HTR-8/SVneo (cell line): ENCODE measurements around the gene ALX3.

Experiments
- DNase-seq: peaks from one replicate; pipeline ENCODE4 v3.0.0; 2011; ENCODE audit warnings: low spot score, mixed read lengths; ENCODE audit not compliant: insufficient read length
- FAIRE-seq: peaks from 2 replicates; lab custom pipeline; 2011; peaks lifted over from hg19 to GRCh38; lab: Jason Lieb, UNC

The ALX3 gene

DNA sequence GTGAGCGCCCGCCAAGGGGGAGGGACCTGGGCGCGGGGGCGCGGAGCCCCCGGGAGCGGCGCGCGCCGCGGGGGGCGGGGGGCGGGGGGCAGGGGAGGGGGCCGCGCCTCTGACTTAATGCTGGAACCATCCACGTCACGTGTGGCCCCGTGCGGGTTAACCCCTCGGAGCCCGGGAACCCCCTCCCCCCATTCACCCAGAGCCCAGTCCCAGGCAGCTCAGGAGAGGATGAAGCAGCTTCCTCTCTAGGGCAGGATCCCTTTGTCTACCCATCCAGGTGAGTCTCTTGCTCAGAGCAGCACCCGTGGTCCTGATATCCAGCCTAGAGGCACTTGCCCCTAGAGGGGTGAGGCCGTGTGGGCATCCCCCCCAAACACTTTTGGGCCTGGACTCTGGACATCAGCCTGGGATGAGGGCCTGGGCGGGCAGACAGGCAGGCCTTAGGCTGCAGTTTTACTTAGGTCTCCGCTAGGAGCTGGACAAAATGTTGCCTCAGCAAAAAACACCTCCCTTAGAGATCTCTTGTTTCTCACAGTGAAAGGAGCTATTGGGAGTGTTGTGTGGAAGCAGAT lies at the start of gene ALX3:
TSS of gene ALX3 (minus strand) at position 2 of the 572 bp plus-strand sequence. CDS start 60 bp downstream, outside the sequence.
- FAIRE-seq: no peak
- no peak for DNase-seq

DNA sequence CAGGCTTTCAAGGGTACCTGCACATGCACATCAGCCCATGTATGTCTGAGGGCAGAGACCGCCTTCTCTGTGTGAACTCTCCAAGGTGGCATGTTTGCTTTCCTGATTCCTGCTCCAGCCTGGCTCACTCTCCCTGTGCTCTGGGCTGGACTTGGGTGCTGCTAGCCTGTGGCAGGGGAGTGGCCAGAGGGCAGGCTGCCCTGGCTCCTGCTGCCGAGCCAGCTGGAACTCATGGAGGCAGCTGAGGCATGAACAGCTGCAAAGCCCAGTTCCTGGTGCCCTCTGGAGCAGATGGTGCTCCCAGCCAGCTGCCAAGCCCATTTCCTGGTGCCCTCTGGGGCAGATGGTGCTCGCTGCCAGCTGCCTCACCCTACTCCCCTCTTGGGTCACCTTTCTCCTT lies 49.4 kb upstream of the ALX3 start:
- DNase-seq: no peak
- FAIRE-seq: no peak

DNA sequence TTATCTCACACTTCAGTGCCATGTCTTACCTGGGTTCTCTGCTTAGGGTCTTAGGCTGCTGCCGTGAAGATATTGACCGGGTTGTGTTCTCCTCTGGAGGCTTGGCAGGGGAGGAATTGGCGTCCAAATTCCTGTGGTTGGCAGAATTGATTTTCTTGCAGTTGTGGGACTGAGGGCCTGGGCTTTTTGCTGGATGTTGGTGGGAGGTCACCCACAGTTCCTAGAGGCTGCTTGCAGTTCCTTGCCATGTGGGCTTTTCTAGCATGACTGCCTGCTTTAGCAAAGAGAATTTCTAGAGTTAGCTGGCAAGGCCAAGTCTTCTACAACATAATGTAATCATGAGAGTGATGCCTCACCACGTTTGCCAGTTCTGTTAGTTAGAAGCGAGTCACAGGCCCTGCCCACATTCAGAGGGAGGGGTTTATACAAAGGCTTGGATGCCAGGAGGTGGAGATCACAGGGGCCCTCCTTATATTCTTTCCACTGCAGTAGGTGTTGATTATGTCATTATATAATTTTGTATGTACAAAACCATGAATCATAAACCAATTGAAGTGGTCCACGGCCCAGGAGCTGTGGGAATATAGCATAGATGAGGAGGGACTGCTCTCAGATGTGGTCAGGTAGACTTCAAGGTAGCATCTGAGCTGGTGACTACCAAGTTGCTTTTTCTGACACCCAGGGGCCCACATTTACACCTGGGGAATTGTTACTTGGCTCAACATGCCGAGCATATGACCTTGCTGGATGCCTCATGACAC lies 48.3 kb upstream of the ALX3 start:
- FAIRE-seq (no peak), DNase-seq (no peak)

DNA sequence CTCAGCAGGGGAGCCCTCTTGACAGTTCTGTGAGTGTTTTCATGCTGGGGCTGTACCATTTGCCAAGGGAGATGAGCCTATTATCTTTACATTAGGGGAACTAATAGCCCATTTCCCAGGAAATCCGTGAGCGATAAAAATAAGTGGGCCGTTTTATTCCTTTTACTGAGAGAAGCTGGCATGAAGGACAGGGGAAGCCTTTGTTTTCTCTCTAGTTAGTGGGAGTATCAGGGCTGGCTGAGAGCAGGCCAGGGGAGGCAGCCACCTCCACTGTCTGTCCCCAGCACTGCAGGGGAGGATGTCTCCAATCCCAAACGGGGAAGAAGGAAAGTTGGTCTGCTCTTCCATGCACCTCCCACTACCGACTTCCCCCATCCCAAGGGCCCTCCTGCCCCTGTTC lies 44.3 kb upstream of the ALX3 start:
- DNase-seq: no peak
- no peak for FAIRE-seq

DNA sequence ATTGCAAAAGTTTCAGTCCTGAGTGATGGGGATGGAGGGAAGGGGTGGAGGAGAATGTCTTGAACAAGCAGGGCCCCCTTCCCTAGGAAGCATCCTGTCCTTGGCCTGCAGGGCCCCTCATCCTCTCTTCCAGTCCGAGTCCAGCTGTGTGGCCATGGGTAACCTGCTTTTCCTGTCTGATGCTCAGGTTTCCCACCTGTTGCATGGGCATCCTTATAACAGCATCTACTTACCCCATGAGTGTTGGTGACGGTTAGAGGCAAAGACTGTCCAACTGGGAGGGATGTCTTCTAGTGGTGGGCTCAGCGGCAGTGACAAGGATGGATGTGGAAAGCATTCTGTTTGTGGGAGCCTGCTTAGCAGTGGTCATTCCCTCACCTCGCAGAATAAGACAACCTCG lies 43.7 kb upstream of the ALX3 start:
- no peak for FAIRE-seq

DNA sequence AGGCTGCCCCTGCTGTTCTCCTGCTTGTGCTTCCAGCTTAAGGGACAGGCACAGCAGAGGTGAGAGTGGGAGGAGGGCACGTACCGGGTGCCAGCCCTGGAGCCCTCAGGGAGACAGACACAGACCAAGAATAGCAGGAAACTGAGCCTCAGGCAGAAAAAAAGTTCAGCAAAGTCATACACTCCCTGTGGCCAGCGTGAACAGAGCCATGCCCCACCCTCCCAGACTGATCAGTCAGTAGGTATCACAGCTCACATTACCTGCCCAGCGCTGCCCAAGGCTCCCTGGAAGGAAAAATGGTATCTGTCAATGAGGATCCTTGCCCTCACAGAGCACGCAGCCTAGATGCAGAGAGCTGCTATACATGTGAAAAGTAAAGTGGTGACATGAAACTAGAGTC lies 43.1 kb upstream of the ALX3 start:
- DNase-seq (no peak), FAIRE-seq (no peak)

More for the DNA sequence above, 43.7 kb upstream of the ALX3 start:
- no peak for DNase-seq

GRCh38 chr1:110112656-110113055 lies 42.2 kb upstream of the ALX3 start:
- FAIRE-seq (no peak), DNase-seq (no peak)

DNA sequence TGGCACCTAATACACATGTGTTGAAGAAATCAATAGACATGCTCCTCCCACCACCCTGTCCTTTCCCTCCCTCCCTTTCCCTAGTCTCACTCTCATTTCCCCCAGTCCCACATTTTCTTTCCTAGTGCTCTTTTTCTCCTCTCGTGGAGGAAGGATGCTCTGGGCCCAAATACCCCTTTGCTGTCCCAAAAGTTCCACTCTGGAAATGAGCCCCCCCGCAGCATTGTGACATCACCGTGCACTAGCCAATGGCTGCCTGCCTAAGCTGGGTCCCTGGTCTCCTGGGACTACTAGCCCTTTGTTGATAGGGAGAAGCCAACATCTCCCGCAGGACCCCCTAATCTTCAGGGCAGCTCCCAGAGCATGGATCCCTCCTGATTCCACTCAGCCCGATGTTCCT lies 41.7 kb upstream of the ALX3 start, which contains the start of gene UBL4B:
TSS of gene UBL4B (plus strand) at position 301 of the 400 bp plus-strand sequence. CDS start at position 393, 92 bp downstream.
- no peak for DNase-seq
- FAIRE-seq: no peak

- FAIRE-seq: no peak
Measured at GRCh38 chr1:110111081-110111480, 40.6 kb upstream of the ALX3 start.

GRCh38 chr1:110107867-110108469 lies 37.5 kb upstream of the ALX3 start:
- DNase-seq: no peak
- FAIRE-seq: no peak

More at GRCh38 chr1:110111081-110111480, 40.6 kb upstream of the ALX3 start:
- DNase-seq: no peak

DNA sequence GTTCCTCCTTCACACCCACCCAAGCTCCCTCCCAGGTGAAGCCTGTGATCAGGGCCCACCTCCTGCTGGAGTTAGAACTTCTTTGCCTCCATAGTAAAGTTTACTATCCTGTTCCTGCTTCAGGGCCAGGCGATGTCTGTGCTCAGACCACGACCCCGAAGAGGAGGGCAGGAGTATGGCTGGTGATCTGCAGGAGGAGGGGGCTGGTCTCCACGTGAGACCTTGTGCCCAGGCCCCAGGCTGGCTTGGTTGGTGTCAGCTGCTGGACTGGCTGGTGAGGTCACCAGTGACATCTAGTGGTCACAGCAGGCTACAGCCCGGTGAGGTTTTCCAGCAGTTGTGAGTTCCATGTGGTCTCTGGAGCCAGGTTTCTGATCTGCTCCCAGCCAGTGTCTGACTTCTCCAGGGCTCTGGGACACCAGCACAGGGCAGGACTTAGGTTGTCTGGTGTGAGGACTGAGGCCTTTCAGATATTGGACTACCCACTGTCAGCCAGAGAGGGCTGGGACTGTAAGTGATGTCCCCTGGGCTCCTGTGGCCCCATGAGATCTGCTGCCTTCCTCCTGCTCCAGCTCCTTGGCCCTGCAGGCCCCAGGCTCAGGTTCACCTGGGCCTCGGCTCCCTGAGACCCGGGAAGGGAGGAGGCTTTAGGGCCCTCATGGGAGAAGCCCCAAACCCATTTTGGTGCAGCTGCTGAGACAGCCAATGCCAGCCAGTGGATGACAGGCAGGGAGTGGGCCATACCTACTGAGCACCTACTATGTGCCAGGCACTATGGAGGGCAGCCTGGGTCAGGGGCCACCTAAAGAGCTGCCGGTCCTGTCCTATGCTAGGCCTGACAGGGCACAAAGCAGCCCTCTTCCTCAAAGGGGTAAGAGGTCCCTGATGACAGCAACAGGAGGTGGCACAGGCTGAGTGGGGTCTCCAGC lies 35.8 kb upstream of the ALX3 start:
- DNase-seq (peak; percentile 62), FAIRE-seq (peak; percentile 54)

DNA sequence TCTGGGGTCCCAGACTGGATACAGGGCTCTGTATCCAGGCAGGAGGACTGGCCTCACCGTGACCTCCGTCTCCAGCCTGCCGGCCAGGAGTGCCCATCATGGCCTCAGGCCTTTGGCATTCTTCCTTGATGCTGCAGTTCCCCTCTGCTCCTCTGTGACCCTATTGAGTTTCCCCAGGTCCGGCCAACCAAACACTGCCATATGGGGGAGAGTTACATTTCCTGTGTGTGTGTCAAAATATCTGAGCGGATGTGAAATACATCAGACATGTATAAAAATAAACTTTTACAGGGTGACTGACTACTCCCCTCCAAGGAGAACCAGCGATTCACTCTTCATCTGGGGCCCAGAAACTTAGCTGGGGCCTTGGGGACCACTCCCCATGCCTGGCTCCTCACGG lies 31.6 kb upstream of the ALX3 start:
- no peak for FAIRE-seq
- peak; percentile 28 for DNase-seq

GRCh38 chr1:110100335-110100734 lies 29.9 kb upstream of the ALX3 start:
- DNase-seq: no peak
- no peak for FAIRE-seq

DNA sequence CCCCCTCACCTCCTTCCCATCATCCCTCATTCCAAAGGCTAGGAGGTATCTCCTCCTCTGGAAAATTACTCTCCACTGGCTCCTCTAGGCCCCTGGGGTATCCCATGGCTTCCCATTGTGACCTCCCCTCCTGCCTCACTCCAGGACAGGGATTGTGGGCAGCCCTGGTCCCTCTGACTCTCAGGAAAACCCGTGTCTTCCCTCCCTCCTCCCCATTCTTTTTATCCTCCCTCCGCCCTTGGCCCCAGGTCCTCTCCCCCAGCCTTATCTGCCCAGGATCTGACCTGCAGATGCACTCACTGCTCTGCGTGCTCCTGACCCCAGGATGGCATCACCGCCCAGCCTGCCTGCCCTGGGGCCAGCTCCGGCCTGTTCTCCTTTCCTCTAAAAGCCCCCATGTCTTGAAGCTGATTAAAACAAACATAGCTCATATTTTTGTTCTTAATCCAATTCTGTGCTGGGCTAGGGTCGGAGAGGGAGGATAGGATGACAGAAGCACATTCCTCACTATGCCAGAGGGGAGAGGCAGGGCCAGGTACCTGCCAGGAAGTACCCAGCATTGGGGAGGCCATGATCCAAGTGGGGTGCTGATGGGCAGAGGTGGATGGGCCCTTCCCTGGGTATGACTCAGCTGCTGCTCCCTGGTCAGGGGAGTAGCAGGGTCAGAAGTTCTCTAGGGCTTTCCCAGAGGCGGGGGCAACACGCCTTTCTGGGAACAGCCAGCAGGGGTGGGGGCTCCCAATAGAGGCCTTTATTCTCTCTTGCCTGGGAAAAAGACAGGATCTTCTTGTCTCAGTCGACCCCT lies 28.0 kb upstream of the ALX3 start:
- no peak for FAIRE-seq

DNA sequence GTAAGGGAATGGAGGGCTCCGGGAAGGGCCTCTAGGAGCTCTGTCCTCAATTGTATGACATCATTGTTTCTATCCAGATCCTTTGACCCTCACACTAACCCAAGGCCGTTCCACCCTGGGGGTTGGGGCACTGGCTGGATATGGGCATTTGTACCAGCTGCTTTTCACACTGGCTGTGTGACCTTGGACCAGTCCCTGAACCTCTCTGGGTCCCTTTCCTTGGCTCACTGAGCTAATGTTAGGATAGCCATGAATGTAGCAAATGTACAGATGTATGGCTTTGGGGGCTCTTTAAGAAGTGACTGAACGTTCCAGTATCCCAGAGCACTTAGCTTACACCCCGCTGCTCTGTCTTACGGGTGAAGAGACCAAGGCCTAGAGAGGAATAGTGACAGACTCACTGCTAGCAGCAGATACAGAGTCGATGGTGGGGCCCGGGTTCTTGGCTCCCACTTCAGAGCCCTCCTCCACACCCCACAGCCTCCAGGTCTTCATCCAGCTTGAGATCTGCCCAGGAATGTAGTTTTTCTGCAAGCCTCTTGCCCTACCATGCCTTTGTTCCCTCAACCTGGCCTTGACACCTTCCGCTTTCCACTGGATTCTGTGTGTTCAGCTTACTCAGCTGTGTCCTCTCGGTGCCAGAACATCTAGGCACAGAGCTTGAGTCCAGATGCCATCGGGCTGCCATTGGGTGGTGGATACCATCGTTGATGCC lies 27.2 kb upstream of the ALX3 start:
- DNase-seq (no peak), FAIRE-seq (no peak)

More for the DNA sequence above, 28.0 kb upstream of the ALX3 start:
- DNase-seq: peak; percentile 25

DNA sequence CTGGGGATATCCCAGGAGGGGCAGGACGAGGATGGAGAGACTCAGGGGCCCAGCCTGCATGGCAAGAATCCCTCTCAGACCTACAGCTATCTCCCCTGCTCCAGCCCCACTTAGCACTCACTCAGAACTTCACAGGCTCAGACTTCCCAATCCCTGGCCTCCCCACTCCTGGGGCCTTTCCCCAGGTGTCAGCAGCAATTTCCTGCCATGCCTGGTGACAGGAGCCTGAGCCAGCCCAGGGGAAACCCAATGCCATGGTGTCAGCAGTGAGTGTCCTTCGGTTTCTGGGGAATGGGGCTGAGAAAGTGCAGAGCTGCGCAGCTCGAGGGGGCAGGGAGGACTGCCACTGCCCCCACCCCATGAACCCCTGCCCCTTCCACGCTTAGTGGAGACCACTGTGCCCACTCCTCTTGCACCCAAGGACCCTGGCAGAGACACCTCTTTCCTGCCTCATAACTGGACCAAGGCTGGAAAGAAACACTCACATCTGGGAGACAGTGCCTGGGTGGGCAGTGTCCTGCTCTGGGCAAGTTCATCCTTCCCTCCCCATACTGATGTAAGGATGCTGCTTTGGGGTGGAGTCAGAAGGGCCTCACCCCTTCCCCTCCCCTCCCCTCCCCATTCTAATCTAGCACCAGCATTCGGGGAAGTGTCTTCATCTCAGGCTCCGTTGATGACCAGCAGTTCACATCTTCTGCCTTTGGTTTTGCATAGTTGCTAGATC lies 24.6 kb upstream of the ALX3 start:
- FAIRE-seq (no peak), DNase-seq (no peak)

- no peak for DNase-seq
- FAIRE-seq: no peak
Measured at GRCh38 chr1:110092991-110093390, 22.5 kb upstream of the ALX3 start.

DNA sequence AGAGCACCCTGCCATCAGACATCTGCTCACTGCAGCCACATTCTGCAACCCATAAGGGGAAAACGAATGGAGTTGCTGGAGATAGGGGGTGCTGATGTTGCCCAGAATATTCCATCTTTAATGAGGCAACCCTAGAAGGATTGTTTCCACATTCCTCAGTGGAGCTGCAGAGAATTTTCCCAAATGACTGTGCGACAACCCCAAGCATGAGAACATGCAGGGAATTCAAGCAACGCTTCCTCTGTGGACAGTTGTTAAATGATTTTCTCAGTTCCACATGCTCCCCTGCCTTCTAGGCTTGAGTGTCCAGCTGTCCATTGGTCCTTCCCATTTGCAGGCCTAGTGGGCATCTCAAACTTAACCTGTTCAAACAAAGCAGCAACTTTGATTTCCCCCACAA lies 21.3 kb upstream of the ALX3 start:
- FAIRE-seq: no peak
- DNase-seq: no peak
